Astrocyte (in vitro differentiated cells and primary cell): ENCODE measurements around the gene TKTL2. TPM values are rescaled to one million over a fixed set of nuclear protein-coding genes. Genes with fewer than 3 reads are reported as not detected.
"Not testable (repeated sequence)": the region's sequence is repeated elsewhere in the genome, so short reads cannot be mapped to it uniquely, and the experiment has no call there.

Experiments
- DNase-seq: peaks from one replicate; pipeline ENCODE4 v3.0.0-alpha.2; 2010; ENCODE audit warnings: low read depth
- FAIRE-seq: peaks from 2 replicates; lab custom pipeline; 2011; peaks lifted over from hg19 to GRCh38; lab: Jason Lieb, UNC
- H2AFZ ChIP-seq: 2 replicates; pipeline ENCODE4 v1.6.0; 2012; ENCODE audit warnings: low read depth, low read length, inconsistent platforms
- H3K27ac ChIP-seq: 2 replicates; pipeline ENCODE4 v1.5.1; 2011; ENCODE audit warnings: low read depth, low read length, inconsistent platforms
- H3K27me3 ChIP-seq: 2 replicates; pipeline ENCODE4 v1.6.0; 2011; ENCODE audit warnings: low read length, inconsistent platforms; ENCODE audit not compliant: insufficient read depth
- H3K36me3 ChIP-seq: 2 replicates; pipeline ENCODE4 v1.5.1; 2011; ENCODE audit warnings: low read length, inconsistent platforms; ENCODE audit not compliant: insufficient read depth
- H3K4me1 ChIP-seq: 2 replicates; pipeline ENCODE4 v1.5.1; 2011; ENCODE audit warnings: low read length, inconsistent platforms; ENCODE audit not compliant: insufficient read depth
- H3K4me2 ChIP-seq: 2 replicates; pipeline ENCODE4 v1.6.0; 2012; ENCODE audit warnings: low read length, inconsistent platforms
- H3K4me3 ChIP-seq: 2 replicates; pipeline ENCODE4 v1.5.1; 2011; ENCODE audit warnings: low read depth, mild to moderate bottlenecking, low read length, inconsistent platforms; ENCODE audit not compliant: insufficient read depth
- H3K79me2 ChIP-seq: 2 replicates; pipeline ENCODE4 v1.6.0; 2012; ENCODE audit warnings: mild to moderate bottlenecking, low read length, inconsistent platforms; ENCODE audit not compliant: insufficient read depth
- H3K9ac ChIP-seq: 2 replicates; pipeline ENCODE4 v1.6.0; 2012; ENCODE audit warnings: mild to moderate bottlenecking, low read length, inconsistent platforms
- H3K9me3 ChIP-seq: 2 replicates; pipeline ENCODE4 v1.5.1; 2012; ENCODE audit warnings: low read depth, mild to moderate bottlenecking, low read length, inconsistent platforms; ENCODE audit not compliant: insufficient read depth
- H4K20me1 ChIP-seq: 2 replicates; pipeline ENCODE4 v1.6.0; 2012; ENCODE audit warnings: low read length, inconsistent platforms; ENCODE audit not compliant: insufficient read depth
- H3K27ac Mint-ChIP-seq: one replicate; pipeline ENCODE4 v1.8.0; 2021; ENCODE audit warnings: mild to moderate bottlenecking, mixed read lengths; ENCODE audit not compliant: unreplicated experiment
- H3K27me3 Mint-ChIP-seq: one replicate; pipeline ENCODE4 v1.8.0; 2021; ENCODE audit warnings: low read depth, mixed read lengths; ENCODE audit not compliant: unreplicated experiment
- H3K36me3 Mint-ChIP-seq: one replicate; pipeline ENCODE4 v1.8.0; 2021; ENCODE audit warnings: low read depth, mixed read lengths; ENCODE audit not compliant: unreplicated experiment
- H3K4me1 Mint-ChIP-seq: one replicate; pipeline ENCODE4 v1.8.0; 2021; ENCODE audit warnings: low read depth, mixed read lengths; ENCODE audit not compliant: unreplicated experiment
- H3K4me3 Mint-ChIP-seq: one replicate; pipeline ENCODE4 v1.8.0; 2021; ENCODE audit warnings: mild to moderate bottlenecking, moderate library complexity, mixed read lengths; ENCODE audit not compliant: unreplicated experiment
- H3K9me3 Mint-ChIP-seq: one replicate; pipeline ENCODE4 v1.8.0; 2021; ENCODE audit warnings: mild to moderate bottlenecking, mixed read lengths; ENCODE audit not compliant: unreplicated experiment
- EZH2 ChIP-seq: IDR thresholded peaks from 2 replicates; pipeline ENCODE4 v1.6.1; 2012; ENCODE audit warnings: mild to moderate bottlenecking, low read length, inconsistent platforms; ENCODE audit not compliant: insufficient read depth
- total RNA-seq: library from RNA; stranded (reverse); gene quantifications from 2 replicates; pipeline ENCODE4 v1.2.1, GENCODE V29; 2021
- TF ChIP-seq, protein P1 (sequence below): IDR thresholded peaks from 2 replicates; pipeline ENCODE4 v1.5.1; 2011; ENCODE audit warnings: low read depth, mild to moderate bottlenecking, inconsistent platforms, low read length, moderate library complexity; ENCODE audit not compliant: insufficient read depth

TKTL2 gene
- total RNA-seq, 1 donor from 2014 or later, result not detected

- H3K4me1 Mint-ChIP-seq, result no peaks in the 10 kb centered on the region
- H3K27me3 ChIP-seq, result no peaks in the 10 kb centered on the region
- H3K4me3 Mint-ChIP-seq, result no peak overlapping the region
- no peaks in the 10 kb centered on the region for H4K20me1 ChIP-seq
- H3K4me3 ChIP-seq, result no peak overlapping the region
- TF ChIP-seq EZH2, result no peak
- TF ChIP-seq, protein P1, sequence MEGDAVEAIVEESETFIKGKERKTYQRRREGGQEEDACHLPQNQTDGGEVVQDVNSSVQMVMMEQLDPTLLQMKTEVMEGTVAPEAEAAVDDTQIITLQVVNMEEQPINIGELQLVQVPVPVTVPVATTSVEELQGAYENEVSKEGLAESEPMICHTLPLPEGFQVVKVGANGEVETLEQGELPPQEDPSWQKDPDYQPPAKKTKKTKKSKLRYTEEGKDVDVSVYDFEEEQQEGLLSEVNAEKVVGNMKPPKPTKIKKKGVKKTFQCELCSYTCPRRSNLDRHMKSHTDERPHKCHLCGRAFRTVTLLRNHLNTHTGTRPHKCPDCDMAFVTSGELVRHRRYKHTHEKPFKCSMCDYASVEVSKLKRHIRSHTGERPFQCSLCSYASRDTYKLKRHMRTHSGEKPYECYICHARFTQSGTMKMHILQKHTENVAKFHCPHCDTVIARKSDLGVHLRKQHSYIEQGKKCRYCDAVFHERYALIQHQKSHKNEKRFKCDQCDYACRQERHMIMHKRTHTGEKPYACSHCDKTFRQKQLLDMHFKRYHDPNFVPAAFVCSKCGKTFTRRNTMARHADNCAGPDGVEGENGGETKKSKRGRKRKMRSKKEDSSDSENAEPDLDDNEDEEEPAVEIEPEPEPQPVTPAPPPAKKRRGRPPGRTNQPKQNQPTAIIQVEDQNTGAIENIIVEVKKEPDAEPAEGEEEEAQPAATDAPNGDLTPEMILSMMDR, result no peak
- H3K27ac Mint-ChIP-seq, result no peak overlapping the region
- DNase-seq (no peak), FAIRE-seq (no peak)
- no peaks in the 10 kb centered on the region for H3K36me3 Mint-ChIP-seq
- no peaks in the 10 kb centered on the region for H3K9me3 ChIP-seq
- no peaks in the 10 kb centered on the region for H3K79me2 ChIP-seq
- H3K9ac ChIP-seq, result no peak overlapping the region
- H3K27ac ChIP-seq, result no peak overlapping the region
- no peaks in the 10 kb centered on the region for H3K4me1 ChIP-seq
- H3K9me3 Mint-ChIP-seq, result no peaks in the 10 kb centered on the region
- no peak overlapping the region for H2AFZ ChIP-seq
- no peak overlapping the region for H3K4me2 ChIP-seq
- H3K27me3 Mint-ChIP-seq, result no peaks in the 10 kb centered on the region
- no peaks in the 10 kb centered on the region for H3K36me3 ChIP-seq
Measured at GRCh38 chr4:163462556-163462955, 11.0 kb downstream of the TKTL2 start.

DNA sequence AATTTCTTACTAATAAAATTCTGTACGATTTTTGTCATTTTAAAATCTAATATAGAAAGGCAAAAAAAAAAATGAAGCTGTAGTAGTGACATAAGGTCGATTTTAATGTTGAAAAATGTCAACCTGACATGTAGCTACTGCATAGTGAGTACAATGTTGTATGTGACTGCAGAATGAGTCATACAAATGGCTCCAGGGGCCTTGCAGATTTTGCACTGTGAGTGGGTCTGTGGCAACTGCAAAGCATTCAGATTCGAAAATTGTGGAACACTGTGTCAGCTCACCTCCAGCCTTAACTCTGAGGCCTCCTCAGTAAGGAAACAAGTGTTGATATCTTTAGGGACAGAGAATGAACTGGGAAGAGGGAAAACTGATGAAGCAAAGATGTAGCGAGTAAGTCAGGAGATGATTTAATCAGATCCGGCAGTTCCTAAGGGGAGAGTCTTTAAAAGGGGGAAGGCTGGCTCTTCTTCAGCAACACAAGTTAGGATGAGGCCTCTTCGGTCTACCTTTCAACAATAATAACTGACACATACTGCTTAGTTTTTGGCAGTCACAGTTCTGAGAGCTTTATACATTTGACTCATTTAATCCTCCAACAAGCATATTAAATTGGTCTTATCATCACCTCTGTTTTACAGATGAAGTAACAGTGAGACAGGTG, 24.9 kb downstream of the TKTL2 start:
- no peak overlapping the region for H3K4me2 ChIP-seq
- no peaks in the 10 kb centered on the region for H4K20me1 ChIP-seq
- H3K4me1 Mint-ChIP-seq, result peaks cover 4% of the 10 kb centered on the region
- no peaks in the 10 kb centered on the region for H3K27me3 Mint-ChIP-seq
- H3K4me3 Mint-ChIP-seq, result no peak overlapping the region
- no peaks in the 10 kb centered on the region for H3K36me3 Mint-ChIP-seq
- peak overlapping the region; percentile 0 for H3K27ac Mint-ChIP-seq
- no peaks in the 10 kb centered on the region for H3K79me2 ChIP-seq
- H3K27ac ChIP-seq, result no peak overlapping the region
- H3K27me3 ChIP-seq, result no peaks in the 10 kb centered on the region
- no peak overlapping the region for H3K9ac ChIP-seq
- no peaks in the 10 kb centered on the region for H3K36me3 ChIP-seq
- H3K4me1 ChIP-seq, result no peaks in the 10 kb centered on the region
- no peaks in the 10 kb centered on the region for H3K9me3 Mint-ChIP-seq
- DNase-seq, result peak; percentile 28
- TF ChIP-seq, protein P1, result no peak
- TF ChIP-seq EZH2, result no peak
- no peak overlapping the region for H3K4me3 ChIP-seq
- peak overlapping the region; percentile 62 for H2AFZ ChIP-seq
- H3K9me3 ChIP-seq, result no peaks in the 10 kb centered on the region
- no peak for FAIRE-seq

DNA sequence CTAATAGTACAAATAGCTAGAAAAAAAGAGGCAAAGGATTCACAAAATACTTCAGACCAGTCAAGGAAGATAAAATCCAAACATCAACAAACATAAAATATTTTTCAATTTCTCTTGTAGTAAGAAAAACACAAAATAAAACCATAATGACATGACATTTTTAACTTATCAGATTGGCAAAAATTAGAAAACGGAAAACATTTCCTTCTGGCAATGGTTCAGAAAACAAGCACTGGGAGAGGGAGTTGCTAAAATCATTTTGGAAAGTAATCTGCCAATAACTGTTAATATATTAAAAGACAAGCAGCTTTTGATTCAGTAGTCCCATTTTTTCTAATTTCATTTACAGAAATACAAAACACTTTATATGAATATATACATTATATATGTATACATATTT, 26.1 kb downstream of the TKTL2 start:
- H3K9me3 ChIP-seq, result no peaks in the 10 kb centered on the region
- no peaks in the 10 kb centered on the region for H3K36me3 Mint-ChIP-seq
- H3K27me3 ChIP-seq, result no peaks in the 10 kb centered on the region
- no peak overlapping the region for H3K4me3 Mint-ChIP-seq
- no peak overlapping the region for H3K4me2 ChIP-seq
- DNase-seq (no peak), FAIRE-seq (no peak)
- H3K9me3 Mint-ChIP-seq, result no peaks in the 10 kb centered on the region
- H3K4me1 ChIP-seq, result no peaks in the 10 kb centered on the region
- H4K20me1 ChIP-seq, result no peaks in the 10 kb centered on the region
- H3K4me1 Mint-ChIP-seq, result peaks cover 4% of the 10 kb centered on the region
- no peaks in the 10 kb centered on the region for H3K27me3 Mint-ChIP-seq
- no peak for TF ChIP-seq EZH2
- TF ChIP-seq, protein P1, result no peak
- no peak overlapping the region for H3K27ac Mint-ChIP-seq
- H3K9ac ChIP-seq, result no peak overlapping the region
- no peak overlapping the region for H2AFZ ChIP-seq
- H3K79me2 ChIP-seq, result no peaks in the 10 kb centered on the region
- no peaks in the 10 kb centered on the region for H3K36me3 ChIP-seq
- H3K27ac ChIP-seq, result no peak overlapping the region
- H3K4me3 ChIP-seq, result no peak overlapping the region

- not testable (repeated sequence) for H2AFZ ChIP-seq, H3K27me3 ChIP-seq, H3K4me3 ChIP-seq, H3K4me1 Mint-ChIP-seq, H3K9me3 ChIP-seq, H3K27ac ChIP-seq, H3K36me3 Mint-ChIP-seq, H3K27me3 Mint-ChIP-seq, H3K79me2 ChIP-seq, H3K4me3 Mint-ChIP-seq, H3K4me1 ChIP-seq, FAIRE-seq, H3K9ac ChIP-seq, H3K9me3 Mint-ChIP-seq, DNase-seq, H4K20me1 ChIP-seq, H3K4me2 ChIP-seq, H3K27ac Mint-ChIP-seq, H3K36me3 ChIP-seq
Measured at GRCh38 chr4:163447023-163447422, 26.5 kb downstream of the TKTL2 start.
